MCF 10A (cell line): ENCODE measurements around the gene SMAP1. TPM values are rescaled to one million over a fixed set of nuclear protein-coding genes. Genes with fewer than 3 reads are reported as not detected.

Source experiments
- Bru-seq: library from RNA; stranded (reverse); fragments of 400-500 nt; gene quantifications from one replicate; lab custom pipeline; 2021; lab: Mats Ljungman, UMichigan
- BruChase-seq, 2 experiments: library from RNA; stranded (reverse); fragments of 400-500 nt; gene quantifications; one replicate each; lab custom pipeline; 2021; lab: Mats Ljungman, UMichigan
- BruUV-seq: library from RNA; stranded (reverse); fragments of 400-500 nt; replicated peaks from 2 replicates; lab custom pipeline; 2021; lab: Mats Ljungman, UMichigan
- CTCF ChIA-PET: fragments of 300-600 bp; sonication (Branson Sonifier 250); formaldehyde crosslinking; extraction: SDS; loops from one replicate; lab custom pipeline; 2021; ENCODE audit warnings: antibody characterized with exemption, inconsistent platforms; lab: Yijun Ruan, JAX
- POLR2A ChIA-PET: fragments of 300-600, 350-650 bp; sonication (Branson Sonifier 250); formaldehyde crosslinking; extraction: SDS; loops from one replicate; lab custom pipeline; 2020; ENCODE audit warnings: antibody characterized with exemption, inconsistent platforms; lab: Yijun Ruan, JAX
- DNase-seq: peaks from one replicate; pipeline ENCODE4 v3.0.0-alpha.2; 2018; ENCODE audit not compliant: unreplicated experiment
- H3K27ac Mint-ChIP-seq: one replicate; pipeline ENCODE4 v1.8.0; 2022; ENCODE audit warnings: mild to moderate bottlenecking, low read depth, mixed read lengths; ENCODE audit not compliant: unreplicated experiment
- H3K27me3 Mint-ChIP-seq: one replicate; pipeline ENCODE4 v1.8.0; 2022; ENCODE audit warnings: mixed read lengths; ENCODE audit not compliant: insufficient read depth, unreplicated experiment
- H3K36me3 Mint-ChIP-seq: one replicate; pipeline ENCODE4 v1.8.0; 2022; ENCODE audit warnings: mild to moderate bottlenecking, moderate library complexity, mixed read lengths; ENCODE audit not compliant: insufficient read depth, unreplicated experiment
- H3K4me1 Mint-ChIP-seq: one replicate; pipeline ENCODE4 v1.8.0; 2022; ENCODE audit warnings: mixed read lengths; ENCODE audit not compliant: insufficient read depth, unreplicated experiment
- H3K4me3 Mint-ChIP-seq: one replicate; pipeline ENCODE4 v1.8.0; 2022; ENCODE audit warnings: mild to moderate bottlenecking, moderate library complexity, mixed read lengths; ENCODE audit not compliant: unreplicated experiment
- H3K9me3 Mint-ChIP-seq: one replicate; pipeline ENCODE4 v1.8.0; 2022; ENCODE audit warnings: mixed read lengths; ENCODE audit not compliant: unreplicated experiment
- intact Hi-C: fragments of 100-400 bp; cut with micrococcal nuclease; formaldehyde crosslinking; loops from 2 replicates; pipeline ENCODE4 v1.14.1; 2022
- long read RNA-seq: library from polyadenylated mRNA; stranded (forward); transcript quantifications from one replicate; pipeline ENCODE4 v2.0.0, GENCODE V29; 2022
- total RNA-seq: library from RNA; stranded (reverse); gene quantifications from 2 replicates; pipeline ENCODE4 v1.2.3, GENCODE V29; 2022
- TF ChIP-seq, protein P1 (sequence below): fragments of 200-600 bp; IDR thresholded peaks from one replicate; pipeline ENCODE4 v1.8.0; 2022; ENCODE audit warnings: antibody characterized with exemption, mild to moderate bottlenecking; ENCODE audit not compliant: unreplicated experiment

Gene SMAP1
- total RNA-seq, result 26.5 and 28.2 TPM in 2 replicates
- percentile 77 among the genes with signal in this experiment for Bru-seq, nascent RNA
- percentile 67 among the genes with signal in this experiment for BruChase-seq, experiment 1, labeled RNA remaining after a 6-hour chase
- percentile 69 among the genes with signal in this experiment for BruChase-seq, experiment 2, labeled RNA remaining after a 2-hour chase
- long read RNA-seq, transcript SMAP1-201 (10 exons, 2,403 nt), result major isoform, 34 of 63 reads
- long read RNA-seq, partial matches to known transcripts, result 17 of 63 reads
- long read RNA-seq, other reads (novel, unspliced or antisense), result 11 of 63 reads

- H3K4me1 Mint-ChIP-seq, result peaks cover 35% of the 10 kb centered on the region
- DNase-seq, result peak; percentile 91
- no peaks in the 10 kb centered on the region for H3K36me3 Mint-ChIP-seq
- peak within 1 kb of the TSS; percentile 89 for H3K27ac Mint-ChIP-seq
- no peaks in the 10 kb centered on the region for H3K27me3 Mint-ChIP-seq
- no peaks in the 10 kb centered on the region for H3K9me3 Mint-ChIP-seq
- peak within 1 kb of the TSS; percentile 90 for H3K4me3 Mint-ChIP-seq
- ChIA-PET POLR2A (interaction anchor here (0.5 to 3.7 kb wide), 21 partner anchors 10 to 620 kb away, joined by 3 to 37 read pairs (median 4); partner anchors contain the start of genes FAM135A, OGFRL1 and SDHAF4), CTCF (interaction anchor here (0.6 to 2.0 kb wide), 15 partner anchors 10 to 359 kb away, joined by 3 to 10 read pairs (median 4); partner anchors contain the start of genes B3GAT2 and SDHAF4)
- TF ChIP-seq, protein P1, sequence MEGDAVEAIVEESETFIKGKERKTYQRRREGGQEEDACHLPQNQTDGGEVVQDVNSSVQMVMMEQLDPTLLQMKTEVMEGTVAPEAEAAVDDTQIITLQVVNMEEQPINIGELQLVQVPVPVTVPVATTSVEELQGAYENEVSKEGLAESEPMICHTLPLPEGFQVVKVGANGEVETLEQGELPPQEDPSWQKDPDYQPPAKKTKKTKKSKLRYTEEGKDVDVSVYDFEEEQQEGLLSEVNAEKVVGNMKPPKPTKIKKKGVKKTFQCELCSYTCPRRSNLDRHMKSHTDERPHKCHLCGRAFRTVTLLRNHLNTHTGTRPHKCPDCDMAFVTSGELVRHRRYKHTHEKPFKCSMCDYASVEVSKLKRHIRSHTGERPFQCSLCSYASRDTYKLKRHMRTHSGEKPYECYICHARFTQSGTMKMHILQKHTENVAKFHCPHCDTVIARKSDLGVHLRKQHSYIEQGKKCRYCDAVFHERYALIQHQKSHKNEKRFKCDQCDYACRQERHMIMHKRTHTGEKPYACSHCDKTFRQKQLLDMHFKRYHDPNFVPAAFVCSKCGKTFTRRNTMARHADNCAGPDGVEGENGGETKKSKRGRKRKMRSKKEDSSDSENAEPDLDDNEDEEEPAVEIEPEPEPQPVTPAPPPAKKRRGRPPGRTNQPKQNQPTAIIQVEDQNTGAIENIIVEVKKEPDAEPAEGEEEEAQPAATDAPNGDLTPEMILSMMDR, result no peak
- intact Hi-C loops, result loop anchor here (2.0 kb wide), 1 partner anchor 101 kb away; the partner anchor contains the start of gene SDHAF4
- BruUV-seq, result no TSS peak
These were observed at the start of gene SMAP1 for GRCh38 chr6:70667711-70668498. SMAP1 (plus strand) TSS chr6:70667883; CDS start chr6:70668024, 141 bp downstream.

GRCh38 chr6:70620746-70621145 is 46.9 kb upstream of the SMAP1 start:
- H3K36me3 Mint-ChIP-seq, result no peaks in the 10 kb centered on the region
- H3K9me3 Mint-ChIP-seq, result no peaks in the 10 kb centered on the region
- BruUV-seq, result no TSS peak
- ChIA-PET CTCF (interaction anchor here (0.7 to 1.8 kb wide), 2 partner anchors 66 to 332 kb away, joined by 3 to 5 read pairs; no protein-coding TSS in a partner anchor), POLR2A (no interaction called here)
- H3K27me3 Mint-ChIP-seq, result no peaks in the 10 kb centered on the region
- intact Hi-C loops, result no loop called here
- TF ChIP-seq, protein P1, result no peak
- H3K4me3 Mint-ChIP-seq, result no peak overlapping the region
- DNase-seq, result no peak
- no peaks in the 10 kb centered on the region for H3K4me1 Mint-ChIP-seq
- no peak overlapping the region for H3K27ac Mint-ChIP-seq

DNA sequence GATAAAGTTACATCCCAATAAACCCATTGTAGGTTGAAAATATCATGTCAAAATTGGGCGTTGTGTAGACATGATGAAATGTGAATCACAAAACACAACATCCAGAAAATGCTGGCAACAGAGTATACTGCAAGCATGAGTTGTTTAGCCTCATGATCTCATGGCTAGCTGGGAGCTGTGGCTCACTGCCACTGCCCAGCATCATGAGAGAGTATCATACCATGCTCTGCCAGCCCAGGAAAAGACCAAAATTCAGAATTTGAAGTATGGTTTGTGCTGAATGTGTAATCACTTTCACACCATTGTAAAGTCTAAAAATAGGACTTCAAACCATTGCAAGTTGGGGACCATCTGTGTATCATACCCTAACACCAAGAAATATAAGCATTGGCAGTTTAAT is 45.2 kb upstream of the SMAP1 start:
- Mint-ChIP-seq H3K36me3 (no peaks in the 10 kb centered on the region), H3K27me3 (no peaks in the 10 kb centered on the region), H3K9me3 (no peaks in the 10 kb centered on the region), H3K27ac (no peak overlapping the region), H3K4me3 (no peak overlapping the region), H3K4me1 (no peaks in the 10 kb centered on the region)
- intact Hi-C loops, result no loop called here
- no peak for DNase-seq
- BruUV-seq, result no TSS peak
- ChIA-PET CTCF (no interaction called here), POLR2A (no interaction called here)
- TF ChIP-seq, protein P1, result no peak

GRCh38 chr6:70625436-70625835 is 42.2 kb upstream of the SMAP1 start:
- H3K36me3 Mint-ChIP-seq, result no peaks in the 10 kb centered on the region
- DNase-seq, result no peak
- ChIA-PET CTCF (interaction anchor here (0.7 kb wide), 1 partner anchor 259 kb away, joined by 3 read pairs; no protein-coding TSS in a partner anchor), POLR2A (no interaction called here)
- no TSS peak for BruUV-seq
- no peak overlapping the region for H3K4me3 Mint-ChIP-seq
- H3K27me3 Mint-ChIP-seq, result no peaks in the 10 kb centered on the region
- H3K27ac Mint-ChIP-seq, result no peak overlapping the region
- H3K4me1 Mint-ChIP-seq, result no peaks in the 10 kb centered on the region
- H3K9me3 Mint-ChIP-seq, result no peaks in the 10 kb centered on the region
- intact Hi-C loops, result no loop called here
- TF ChIP-seq, protein P1, result no peak
